Fibroblast of peridontal ligament (primary cell): Measurements from ENCODE around the gene NFIA.

Experiments used
- DNase-seq: peaks from one replicate; pipeline ENCODE4 v3.0.0-alpha.2; 2010; ENCODE audit errors: extremely low read depth

Gene NFIA

DNA sequence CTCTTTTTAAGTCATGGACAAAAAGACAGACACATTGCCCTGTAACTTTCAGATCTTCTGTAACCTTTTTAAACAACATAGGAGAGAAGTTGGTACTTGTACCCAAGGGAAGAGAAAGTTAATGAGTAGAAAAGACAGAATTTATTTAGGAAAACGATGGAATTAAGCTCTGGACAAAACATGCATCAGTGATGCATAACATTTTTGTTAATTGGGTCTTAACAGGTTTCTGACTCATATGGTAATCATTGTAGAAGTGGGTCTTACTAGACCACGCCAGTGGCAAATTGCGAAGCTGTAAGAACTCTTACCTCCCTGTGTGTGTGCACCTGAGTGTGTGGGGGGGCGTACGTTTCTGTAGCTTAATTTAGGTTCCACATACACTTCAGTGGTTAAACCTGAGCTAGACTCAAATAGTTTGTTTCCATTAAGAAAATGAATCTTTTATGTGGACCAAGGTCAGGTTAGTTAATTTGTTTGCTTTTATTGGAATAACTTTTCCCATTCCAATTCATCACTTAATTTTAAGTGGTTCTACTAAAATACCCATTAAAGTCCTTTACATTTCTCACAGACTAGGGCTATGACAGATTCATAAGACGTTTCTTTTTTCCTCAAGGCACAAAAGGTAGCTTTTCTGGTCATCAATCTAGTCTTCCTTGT lies 48.1 kb downstream of the NFIA start:
- DNase-seq = no peak

DNA sequence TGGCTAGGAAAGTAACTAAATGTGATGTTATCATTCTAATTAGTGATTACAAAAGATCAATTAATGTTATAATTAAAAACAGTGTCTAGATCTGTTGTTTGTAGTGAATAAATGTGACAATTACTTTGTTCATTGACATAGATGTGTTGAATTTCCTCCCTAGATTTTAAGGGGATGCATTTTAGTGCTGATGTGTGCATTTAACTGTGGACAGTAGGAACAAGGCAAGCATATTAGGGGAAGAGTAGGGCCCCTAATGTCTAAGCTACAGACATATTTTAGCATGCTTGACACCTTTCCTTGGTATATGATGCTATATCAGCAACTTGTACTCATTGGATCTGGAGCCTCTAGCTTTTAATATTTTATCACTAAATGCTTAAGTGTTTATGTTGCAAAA lies 48.9 kb downstream of the NFIA start:
- no peak for DNase-seq

DNA sequence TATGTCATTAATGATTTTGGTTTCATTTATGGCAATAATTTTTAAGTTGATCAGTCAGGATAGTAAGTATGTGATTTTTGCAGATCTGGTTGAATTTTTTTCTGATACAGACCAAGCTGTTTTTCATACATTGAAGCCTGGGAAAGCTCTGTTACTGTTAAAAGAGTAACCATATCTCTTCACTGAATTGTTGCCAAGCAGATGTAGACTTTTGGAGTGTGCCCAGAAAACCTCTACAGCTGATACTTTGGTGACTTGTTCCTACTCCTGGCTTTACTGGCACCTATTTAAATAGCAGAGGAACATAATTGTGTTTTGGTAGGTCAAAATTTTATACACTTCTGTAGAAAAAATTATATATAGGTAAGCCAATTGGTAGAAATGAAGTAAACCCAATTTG lies 49.4 kb downstream of the NFIA start:
- peak; percentile 68 for DNase-seq

DNA sequence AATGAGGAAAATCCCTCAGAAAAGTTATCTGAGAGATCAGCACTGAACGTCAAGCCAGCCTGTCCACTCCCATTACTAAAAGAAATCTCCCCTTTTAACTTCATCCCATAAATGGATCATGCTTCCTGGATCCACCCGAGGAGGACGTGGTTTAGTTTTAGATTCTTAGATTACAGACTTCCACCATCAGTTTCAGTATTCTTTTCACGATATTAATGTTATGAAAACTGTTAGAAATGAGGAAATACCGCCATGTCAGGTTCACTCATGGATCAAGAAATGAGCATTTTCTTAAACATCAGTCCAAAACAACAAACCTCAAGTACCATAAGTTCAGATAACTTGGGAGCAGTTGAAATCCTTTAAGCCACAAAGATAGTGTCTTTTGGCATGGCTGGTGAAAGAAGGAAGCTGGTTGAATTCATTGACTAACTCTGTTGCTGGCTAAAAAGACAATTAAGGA lies 49.8 kb downstream of the NFIA start:
- DNase-seq = peak; percentile 31

DNA sequence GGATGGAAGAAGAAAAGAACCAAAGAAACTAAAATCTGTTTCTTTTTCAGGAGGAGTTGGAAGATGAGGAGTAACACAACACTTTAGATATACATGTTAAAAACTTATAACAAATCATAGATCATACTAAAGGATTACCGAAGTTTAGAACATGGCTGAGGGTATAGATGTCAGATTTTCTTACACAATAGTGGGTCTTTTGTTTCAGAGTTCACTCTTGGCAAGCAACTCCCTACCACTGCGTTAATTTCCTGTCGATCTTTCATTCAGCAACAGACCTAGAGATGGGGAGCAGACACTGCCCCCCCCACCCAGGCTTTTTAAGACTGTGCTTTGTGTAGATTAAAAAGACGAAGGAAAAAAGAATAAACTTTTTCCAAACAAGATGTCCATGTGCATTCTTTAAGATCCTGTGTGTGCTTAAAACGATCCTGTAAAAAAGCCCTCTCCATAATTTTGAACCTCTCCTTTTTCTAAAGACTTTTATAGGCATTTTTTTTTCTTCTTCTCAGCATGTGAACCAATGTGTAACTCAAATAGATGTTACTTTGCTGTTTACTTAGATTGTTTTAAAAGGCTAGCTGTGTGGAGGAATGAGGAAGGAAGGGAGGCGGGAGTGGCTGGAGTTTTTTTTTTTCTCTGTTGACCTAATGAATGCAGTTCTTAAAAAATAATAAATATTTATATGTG lies 50.4 kb downstream of the NFIA start:
- DNase-seq = peak; percentile 5

DNA sequence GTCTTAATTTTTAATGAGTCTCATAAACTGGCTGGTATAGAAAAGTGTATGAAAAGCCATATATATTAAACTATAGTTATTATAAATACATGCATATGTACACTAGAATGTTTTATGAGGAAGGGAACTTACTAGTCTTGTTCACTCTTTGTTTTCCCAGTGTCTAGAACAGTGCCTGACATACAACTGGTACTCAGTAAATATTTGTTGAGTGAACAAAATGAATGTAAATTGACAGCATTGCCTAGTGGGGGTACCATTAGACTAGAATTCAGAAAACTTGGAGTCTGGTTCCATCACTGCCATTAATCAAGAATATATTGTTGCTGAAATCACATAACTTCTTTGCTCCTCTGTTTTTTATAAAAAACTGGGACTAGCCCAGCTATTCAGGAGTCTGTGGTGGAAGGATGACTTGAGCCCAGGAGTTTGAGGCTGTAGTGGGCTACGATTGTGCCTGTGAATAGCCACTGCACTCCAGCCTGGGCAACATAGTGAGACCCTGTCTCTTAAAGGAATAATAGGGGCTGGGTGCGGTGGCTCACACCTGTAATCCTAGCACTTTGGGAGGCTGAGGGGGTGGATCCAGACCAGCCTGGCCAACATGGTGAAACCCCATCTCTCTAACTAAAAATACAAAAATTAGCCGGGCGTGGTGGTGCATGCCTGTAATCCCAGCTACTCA lies 51.1 kb downstream of the NFIA start:
- DNase-seq = no peak

DNA sequence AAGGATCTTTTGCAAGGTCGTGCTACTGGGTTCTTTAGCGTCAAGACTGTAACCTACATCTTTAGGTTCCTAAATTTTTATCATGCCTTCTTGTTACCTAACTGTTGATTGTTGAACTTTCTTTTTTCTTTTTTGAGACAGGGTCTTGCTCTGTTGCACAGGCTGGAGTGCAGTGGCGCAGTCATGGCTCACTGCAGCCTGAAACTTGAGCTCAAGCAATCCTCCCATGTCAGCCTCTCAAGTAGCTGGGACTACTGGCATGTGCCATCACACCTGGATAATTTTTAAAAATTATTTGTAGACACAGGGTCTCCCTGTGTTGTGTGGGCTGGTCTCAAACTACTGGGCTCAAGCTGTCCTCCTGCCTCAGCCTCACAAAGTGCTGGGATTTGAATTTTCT lies 52.9 kb downstream of the NFIA start:
- no peak for DNase-seq

DNA sequence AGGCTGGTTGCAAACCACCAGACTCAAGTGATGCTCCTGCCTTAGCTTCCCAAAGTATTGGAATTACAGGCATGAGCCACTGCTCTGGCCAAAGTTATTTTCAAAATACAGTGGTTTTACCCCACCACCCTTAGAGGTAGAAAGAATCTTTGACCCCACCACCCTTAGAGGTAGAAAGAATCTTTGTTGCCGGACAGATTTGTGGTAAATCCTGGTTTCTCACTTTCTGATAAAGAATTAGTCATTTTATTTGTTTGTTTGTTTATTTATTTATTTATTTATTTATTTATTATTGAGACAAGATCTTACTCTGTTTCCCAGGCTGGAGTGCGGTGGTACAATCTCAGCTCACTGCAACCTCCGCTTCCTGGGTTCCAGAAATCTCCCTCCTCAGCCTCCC lies 55.9 kb downstream of the NFIA start:
- no peak for DNase-seq

DNA sequence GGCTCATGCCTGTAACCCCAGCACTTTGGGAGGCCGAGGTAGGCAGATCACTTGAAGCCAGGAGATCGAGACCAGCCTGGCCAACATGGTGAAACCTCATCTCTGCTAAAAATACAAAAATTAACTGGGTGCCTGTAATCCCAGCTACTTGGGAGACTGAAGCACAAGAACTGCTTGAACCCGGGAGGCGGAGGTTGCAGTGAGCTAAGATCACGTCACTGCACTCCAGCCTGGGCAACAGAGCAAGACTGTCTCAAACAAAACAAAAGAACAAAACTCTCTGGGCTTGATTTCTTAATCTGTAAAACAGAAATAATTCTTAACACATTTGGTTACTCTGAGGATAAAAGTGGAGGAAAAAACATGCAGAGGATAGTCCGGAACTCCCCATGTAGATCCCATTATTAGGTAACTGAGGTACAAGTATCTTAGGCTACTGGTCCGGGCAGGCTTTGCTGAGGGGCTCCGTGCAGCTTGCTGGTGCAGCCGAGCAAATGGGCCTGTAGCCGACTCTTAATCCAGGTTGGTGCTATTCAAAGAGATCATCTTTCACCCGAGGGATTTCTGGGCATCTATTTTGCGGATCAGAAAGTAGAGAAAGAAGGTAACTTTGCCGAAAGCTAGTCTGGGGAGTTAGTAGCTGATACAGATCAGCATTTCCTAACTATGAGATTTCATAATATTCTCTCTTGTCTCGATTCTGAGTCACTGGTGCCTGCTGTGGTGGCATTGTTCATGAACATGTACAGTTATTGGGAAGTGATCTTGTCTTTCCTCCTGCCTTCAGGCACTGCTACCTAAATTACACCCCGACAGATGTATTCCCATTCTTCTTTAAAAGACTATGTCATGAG lies 56.8 kb downstream of the NFIA start:
- DNase-seq = peak; percentile 40

DNA sequence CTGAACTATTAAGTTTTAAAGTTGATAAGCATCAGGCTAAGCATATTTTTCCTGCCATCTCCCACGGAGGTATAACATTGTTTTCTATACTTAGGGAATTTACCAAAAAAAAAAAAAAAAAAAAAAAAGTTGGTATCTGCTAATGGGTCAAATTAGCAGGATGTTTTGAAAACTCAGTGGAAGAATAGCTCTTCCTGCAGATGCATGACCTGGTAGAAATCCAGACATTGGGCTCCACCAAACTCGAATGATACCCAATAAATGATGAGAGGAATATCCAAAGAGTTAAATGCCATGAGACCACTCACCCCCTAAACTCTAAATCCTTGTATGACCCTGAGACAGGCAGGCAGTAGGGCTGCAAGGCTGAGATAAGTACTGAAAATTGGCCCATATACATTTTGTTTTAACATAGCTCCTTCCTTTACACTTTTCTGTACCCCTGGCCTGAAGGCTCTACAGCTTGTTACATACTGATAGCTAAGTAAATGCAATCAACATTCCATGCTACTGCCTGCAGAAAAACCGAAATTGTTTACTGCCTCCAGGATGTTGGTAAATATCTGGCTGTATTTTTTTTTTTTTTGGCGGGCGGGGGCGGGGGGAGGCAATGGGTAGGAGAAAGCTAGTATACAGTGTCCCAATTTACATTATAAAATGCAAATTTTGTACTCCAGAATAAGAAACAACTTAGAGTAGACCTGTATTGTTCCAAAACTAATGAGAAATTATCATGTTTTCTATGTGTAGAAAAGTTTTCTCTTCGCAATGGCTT lies 57.6 kb downstream of the NFIA start:
- no peak for DNase-seq

DNA sequence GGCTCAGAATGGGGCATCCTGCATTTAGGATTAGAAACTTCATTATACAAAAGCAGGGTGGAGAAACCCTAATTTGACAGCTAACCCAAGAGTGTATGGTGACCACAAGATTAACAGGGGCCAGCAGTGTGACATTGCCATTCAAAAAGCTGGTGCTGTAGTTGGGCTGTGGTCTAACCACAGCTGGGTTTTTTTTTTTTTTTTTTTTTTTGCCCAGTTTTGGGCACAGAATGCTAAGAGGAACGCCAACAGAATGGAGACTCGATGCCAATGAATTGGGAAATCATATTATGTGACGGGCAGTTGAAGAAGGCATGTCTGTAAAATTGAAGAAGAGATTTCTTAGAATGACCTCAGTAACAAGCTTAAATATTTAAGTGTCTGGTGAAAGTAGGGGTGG lies 58.4 kb downstream of the NFIA start:
- no peak for DNase-seq

DNA sequence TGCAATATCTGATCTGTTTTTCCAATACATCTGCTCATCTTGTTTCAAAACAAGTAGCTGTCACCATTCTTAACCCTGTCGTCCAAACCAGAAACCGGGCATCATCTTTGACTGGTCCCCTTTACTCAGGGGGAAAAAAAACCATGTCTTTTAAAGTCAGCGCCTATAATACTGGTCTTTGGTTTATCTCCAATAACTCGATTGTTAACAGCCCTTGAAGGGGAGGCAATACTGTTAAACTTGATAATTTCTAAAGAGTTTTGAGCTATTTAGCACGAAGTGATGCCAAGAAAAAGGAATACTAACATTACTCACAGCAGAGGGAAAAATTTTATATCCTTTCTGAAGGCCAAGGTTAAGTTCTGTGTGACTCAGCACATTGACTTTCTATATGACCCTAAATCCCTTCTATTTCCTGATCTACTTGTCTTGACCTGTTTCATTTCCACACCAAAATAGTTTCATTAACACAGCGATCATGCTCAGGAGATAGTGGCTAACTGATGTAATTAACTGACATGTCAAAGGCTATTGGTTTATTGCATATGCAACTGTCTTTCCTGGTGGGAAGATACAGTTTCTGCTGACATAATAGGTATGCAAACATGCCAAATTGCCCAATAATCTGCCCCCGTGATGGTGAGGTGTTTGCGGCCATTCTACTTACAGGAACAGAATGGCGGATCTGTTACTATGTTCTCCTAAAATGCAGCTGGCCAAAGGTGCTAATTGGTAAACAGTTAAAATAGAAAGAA lies 59.1 kb downstream of the NFIA start:
- DNase-seq = peak; percentile 46

DNA sequence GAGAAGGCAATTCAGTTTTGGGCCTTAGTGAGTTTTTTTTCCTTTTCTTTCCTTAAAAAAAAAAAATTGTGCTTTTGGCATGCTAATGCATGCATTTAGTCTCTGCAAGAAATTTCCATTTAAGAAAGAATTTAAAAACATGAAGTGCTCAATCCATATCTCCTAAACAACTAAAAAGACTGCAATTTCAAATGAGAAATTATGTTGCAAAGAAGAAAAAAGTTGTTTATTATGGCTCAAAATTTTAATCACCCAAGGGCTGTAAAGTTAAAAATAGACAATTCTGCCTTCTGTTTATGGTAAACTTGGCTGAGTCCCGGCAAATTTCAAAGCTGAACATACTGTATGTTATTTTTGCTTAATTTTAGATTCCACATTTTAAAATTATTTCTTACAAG lies 59.7 kb downstream of the NFIA start:
- DNase-seq = no peak

DNA sequence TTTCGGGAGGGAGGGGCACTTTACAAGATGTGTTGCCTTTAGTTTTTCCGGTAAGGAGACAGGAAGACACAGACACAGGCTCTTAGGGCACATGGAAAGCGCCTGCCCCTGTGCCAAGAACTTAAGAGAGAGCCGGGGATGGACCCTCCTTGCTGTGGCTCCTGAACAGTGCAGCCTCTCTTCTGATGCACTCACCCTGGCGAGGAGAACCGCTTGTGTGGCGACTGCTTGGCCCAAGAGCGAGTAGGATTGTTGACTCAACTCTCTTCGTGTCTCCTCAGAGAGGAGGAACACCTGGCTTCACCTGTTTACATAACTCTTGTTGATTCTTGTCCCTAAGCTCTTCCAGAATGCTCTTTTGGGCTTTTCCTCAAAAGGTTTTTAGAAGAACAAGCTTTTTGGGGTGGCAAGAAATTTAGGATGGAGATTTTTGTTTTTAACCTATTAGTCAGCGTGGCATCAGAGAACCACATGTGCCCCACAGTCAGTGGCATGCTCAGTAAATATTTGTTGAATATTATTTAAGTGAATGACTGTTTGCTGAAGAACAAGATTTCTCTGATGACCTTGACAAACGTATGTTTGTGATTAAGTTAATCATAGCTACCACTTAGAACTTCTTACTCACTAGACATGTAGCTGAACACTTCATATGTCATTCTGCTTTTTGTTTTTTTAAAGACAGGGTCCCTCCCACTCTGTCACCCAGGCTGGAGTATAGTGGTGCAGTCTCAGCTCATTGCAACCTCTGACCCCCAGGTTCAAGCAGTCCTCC lies 60.6 kb downstream of the NFIA start:
- peak; percentile 30 for DNase-seq

DNA sequence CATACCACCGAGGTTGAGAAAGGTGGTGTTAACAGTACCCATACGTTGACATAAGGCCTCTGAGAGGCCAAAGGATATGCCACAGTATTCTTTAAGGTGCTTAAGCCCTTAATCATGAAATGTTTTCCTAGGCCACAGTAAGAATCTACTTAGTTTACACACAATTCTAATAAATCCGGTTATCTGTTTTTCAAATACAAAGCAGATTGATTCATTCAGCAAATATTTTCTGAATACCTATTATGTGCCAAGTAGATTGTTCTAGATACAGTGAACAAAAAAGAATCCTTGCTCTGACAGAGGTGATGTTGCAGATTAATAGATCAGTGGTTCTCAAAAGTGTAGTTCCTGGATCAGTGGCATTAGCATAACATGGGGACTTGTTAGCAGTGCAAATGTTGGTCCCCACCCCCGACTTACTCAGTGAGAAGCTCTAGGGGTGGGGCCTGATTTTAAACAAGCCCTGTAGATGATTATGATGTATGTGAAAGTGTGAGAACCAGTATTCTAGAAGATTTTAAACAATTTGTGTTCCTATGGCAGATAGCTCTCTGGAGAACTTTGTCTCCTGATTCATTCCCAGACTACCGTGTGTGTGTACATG lies 61.6 kb downstream of the NFIA start:
- no peak for DNase-seq

DNA sequence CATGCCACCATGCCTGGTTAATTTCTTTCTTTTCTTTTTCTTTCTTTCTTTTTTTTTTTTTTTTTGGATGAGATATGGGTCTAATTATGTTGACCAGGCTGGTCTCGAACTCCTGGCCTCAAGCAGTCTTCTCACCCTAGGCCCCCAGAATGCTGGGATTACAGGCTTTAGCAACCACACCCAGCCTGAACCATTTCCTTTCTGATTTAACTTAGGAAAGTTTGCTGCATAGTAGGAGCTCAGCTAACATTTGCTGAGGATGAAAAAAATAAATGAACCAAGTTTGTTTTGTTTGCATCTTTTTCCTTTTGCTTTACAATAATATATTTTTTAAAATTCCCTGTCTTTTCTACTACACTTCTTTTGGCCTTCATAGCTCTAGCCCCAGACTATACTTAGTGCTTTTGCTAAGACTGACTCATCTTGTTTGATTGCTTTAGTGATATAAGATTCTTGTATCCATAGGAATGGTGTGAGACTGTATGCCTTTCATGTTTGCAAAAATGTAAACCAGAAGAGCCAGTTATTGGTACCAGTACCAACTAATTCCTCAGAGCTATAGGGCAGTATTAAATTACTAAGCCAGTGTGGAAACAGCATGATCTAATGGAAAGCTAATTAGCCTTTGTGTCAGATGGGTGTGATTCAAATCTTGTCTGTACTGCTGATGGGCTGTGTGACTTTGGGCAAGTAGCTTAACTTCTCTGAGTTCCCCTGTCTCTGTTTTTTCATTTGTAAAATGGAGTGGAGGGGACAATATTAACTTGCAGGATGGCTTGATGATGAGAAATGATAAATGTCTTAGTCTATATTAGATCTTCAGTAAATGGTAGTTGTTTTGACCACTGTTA lies 66.9 kb downstream of the NFIA start:
- peak; percentile 21 for DNase-seq

DNA sequence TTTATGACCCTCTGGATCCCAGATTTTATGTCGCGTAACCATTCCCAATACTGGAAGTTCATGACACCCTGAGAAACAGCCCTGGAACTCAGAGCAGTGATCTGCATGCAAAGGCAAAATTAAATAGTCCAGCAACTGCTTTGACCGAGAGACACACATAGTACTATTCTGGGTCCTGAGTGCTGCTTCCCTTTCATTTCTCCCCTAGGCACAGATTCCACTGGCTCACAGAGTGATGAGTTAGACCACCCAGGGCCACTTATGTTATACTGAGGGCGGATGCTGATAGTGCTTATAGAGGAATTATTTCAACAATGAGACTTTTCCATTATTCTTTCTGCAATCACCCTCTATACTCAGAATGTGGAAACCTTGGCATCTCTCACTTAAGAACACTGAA lies 69.2 kb downstream of the NFIA start:
- no peak for DNase-seq

DNA sequence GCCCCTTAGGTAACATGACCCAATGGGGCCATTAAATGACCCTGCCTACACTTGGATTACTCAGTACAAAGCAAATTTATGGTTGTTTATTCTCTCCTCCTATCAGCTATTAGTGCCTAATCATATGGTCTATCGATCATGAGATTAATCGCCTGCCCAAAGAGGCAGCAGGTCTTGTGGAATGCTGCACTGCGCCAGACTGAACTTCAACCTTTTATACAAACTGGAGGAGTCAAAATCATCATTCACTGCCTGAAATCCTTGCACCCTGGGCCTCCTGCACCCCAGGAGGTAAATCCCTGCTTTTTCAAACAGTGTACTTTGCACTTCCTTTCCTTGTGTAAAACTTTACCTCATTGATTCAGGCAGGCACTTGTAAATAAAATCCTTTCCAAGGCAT lies 69.7 kb downstream of the NFIA start:
- DNase-seq = no peak
